AG04449 (cell line): Measurements from ENCODE around the gene TNRC6C.

Experiments
- CTCF ChIA-PET: fragments of 350-600 bp; formaldehyde crosslinking; extraction: SDS; loops from one replicate; lab custom pipeline; 2021; ENCODE audit warnings: antibody characterized with exemption; lab: Yijun Ruan, JAX
- POLR2A ChIA-PET: fragments of 400-600, 350-600 bp; formaldehyde crosslinking; extraction: SDS; loops from one replicate; lab custom pipeline; 2020; ENCODE audit warnings: antibody characterized with exemption, inconsistent platforms; lab: Yijun Ruan, JAX
- DNase-seq: peaks from one replicate; pipeline ENCODE4 v3.0.0-alpha.2; 2010; ENCODE audit warnings: low read depth, low spot score
- H3K4me3 ChIP-seq: 2 replicates; pipeline ENCODE4 v1.5.1; 2011; ENCODE audit warnings: low read depth, mild to moderate bottlenecking, control low read depth, low read length
- TF ChIP-seq, protein P1 (sequence below): IDR thresholded peaks from one replicate; pipeline ENCODE4 v1.5.1; 2011; ENCODE audit warnings: mild to moderate bottlenecking, moderate library complexity, low read length, control low read depth, inconsistent platforms; ENCODE audit not compliant: insufficient read depth; ENCODE audit errors: missing control alignments

Gene TNRC6C

DNA sequence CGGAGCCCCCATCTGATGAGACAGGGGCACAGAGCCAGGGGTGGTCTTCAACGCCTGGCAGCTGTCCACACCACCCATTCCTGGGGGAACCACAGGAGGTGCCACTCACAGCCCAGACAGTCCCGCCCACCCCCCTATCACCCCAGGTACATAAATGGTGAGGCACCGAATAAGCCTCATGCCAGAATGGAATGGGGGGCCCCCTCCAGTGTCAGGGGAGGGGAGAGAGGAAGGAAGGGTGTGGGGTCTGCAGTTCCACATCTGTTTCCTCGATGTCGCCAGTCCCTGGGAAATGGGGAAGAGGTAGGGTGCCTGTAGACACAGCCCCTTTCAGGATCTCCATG is 168.4 kb downstream of the TNRC6C start:
- no peak for DNase-seq
- POLR2A ChIA-PET = no interaction called here
- TF ChIP-seq, protein P1, sequence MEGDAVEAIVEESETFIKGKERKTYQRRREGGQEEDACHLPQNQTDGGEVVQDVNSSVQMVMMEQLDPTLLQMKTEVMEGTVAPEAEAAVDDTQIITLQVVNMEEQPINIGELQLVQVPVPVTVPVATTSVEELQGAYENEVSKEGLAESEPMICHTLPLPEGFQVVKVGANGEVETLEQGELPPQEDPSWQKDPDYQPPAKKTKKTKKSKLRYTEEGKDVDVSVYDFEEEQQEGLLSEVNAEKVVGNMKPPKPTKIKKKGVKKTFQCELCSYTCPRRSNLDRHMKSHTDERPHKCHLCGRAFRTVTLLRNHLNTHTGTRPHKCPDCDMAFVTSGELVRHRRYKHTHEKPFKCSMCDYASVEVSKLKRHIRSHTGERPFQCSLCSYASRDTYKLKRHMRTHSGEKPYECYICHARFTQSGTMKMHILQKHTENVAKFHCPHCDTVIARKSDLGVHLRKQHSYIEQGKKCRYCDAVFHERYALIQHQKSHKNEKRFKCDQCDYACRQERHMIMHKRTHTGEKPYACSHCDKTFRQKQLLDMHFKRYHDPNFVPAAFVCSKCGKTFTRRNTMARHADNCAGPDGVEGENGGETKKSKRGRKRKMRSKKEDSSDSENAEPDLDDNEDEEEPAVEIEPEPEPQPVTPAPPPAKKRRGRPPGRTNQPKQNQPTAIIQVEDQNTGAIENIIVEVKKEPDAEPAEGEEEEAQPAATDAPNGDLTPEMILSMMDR = no peak
- H3K4me3 ChIP-seq = no peak overlapping the region
- CTCF ChIA-PET = interaction anchor here (1.0 to 7.5 kb wide), 4 partner anchors 10 to 124 kb away, joined by 4 to 43 read pairs (median 7); partner anchors contain the start of gene TK1

DNA sequence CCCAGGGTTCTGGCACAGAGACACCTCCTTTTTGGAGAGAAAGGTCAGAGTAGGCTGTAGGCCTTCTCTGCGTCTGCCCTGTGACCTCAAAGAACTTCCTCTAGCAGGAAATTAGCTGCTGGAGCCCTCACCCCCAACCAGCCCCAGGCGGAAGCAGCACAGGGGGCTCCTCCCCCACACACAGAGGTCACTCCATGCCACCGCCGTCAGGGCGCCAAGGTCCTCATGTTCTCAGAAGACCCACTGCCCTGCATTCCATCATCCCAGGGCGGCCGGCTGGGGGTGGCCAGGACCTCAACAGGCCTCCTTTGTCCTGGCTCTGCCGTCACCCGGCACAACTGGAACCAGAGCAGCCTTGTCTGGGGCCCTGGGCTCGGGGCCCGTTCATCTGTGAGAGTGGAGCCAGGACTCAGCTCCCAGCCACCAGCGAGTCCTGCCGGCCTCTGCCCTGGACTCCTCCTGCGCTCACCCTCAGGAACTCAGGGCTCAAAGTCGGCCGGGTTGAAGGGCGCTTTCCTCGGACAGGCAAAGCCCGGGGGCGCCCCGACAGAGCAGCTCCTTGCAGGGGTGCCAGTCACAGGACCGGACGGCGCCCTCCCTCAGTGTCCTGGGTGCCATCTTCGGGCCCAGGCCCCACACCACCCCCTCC is 168.9 kb downstream of the TNRC6C start:
- TF ChIP-seq, protein P1 = no peak
- POLR2A ChIA-PET = no interaction called here
- no peak overlapping the region; the same call in 1 of the 2 replicates for H3K4me3 ChIP-seq
- no peak for DNase-seq
- CTCF ChIA-PET = interaction anchor here (0.6 to 7.5 kb wide), 5 partner anchors 9 to 123 kb away, joined by 3 to 43 read pairs (median 6); partner anchors contain the start of gene TK1

DNA sequence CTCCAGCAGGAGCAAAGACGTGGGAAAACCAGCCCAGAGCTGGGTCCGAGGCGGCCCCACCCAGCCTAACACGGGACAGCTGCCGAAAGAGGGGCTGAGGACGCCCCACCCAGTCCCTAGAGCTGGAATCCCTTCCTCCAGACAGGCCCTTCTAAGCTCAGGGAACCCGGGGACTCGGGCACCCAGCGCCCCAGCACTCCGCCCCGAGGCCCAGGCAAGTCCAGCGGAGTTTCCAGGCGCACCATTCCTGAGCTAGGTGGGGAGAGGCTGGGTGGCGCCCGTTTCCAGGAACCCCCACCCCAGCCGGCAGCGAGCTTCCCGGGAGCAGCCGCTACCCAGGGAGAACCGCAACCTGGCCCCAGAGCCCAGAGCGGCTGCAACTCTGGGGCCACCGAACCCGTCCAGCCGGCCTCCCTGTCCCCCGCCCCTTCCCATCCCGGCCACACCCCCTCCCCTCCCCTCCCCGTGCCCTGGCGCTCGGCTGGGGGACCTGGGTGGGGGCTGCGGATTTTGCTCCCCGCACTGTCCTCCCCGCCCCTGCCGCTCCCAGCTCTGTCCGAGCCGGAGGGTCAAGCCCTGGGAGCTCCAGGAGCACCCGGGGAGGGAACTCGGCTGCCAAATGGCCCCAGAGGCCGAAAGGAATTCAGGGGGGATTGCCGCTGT is 169.5 kb downstream of the TNRC6C start:
- CTCF ChIA-PET = interaction anchor here (1.6 to 7.5 kb wide), 3 partner anchors 15 to 123 kb away, joined by 6 to 43 read pairs (median 8); partner anchors contain the start of gene TK1
- TF ChIP-seq, protein P1 = no peak
- no peak for DNase-seq
- POLR2A ChIA-PET = no interaction called here
- H3K4me3 ChIP-seq = peak overlapping the region; percentile 52

DNA sequence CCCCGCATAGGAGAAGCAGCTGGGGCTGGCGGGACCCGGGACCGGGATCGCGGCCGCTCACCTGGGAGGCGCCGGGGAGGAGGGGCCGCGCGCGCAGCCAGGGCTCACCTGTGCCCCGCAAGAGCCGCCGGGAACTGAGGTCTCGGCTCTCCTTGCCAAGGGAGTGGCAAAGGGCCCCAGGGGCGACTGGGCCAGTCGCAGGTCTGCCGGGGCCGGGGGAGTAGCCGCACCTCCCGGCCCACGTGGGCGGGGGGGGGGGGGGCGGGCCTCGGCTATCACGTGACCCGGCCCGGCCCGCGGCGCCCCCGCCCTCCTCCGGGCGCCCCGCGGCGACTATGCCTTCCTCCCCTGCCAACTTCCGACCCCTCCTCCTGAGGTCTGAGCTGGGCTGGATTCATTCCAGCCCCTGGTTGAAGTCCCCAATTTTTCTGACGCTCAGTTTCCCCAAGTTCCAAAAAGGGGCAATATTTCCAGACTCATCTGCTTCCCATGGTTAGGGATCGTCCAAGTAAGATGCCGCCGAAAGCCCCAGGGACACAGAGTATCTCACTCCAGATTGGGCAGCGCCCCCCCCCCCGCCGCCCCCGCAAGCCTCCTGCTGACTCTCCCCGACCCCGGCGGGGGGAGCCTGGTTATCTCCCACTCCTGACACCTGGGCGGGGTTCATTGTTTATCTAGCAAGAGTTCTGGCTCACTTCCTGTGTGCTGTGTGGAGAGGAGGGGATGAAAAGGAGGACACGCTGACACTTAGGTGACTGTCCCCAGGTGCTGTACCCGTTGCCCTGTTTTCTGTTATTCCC is 170.2 kb downstream of the TNRC6C start, which contains the start of gene TMC6:
Gene TMC6, minus strand, starts transcription at position 205 of the 800 bp plus-strand sequence. CDS start 1,923 bp downstream, outside the sequence.
- no peak for DNase-seq
- peak within 1 kb of the TSS; percentile 52 for H3K4me3 ChIP-seq
- POLR2A ChIA-PET = no interaction called here
- TF ChIP-seq, protein P1 = no peak
- CTCF ChIA-PET = interaction anchor here (1.6 to 3.6 kb wide), 3 partner anchors 15 to 122 kb away, joined by 6 to 13 read pairs (median 8); partner anchors contain the start of gene TK1

DNA sequence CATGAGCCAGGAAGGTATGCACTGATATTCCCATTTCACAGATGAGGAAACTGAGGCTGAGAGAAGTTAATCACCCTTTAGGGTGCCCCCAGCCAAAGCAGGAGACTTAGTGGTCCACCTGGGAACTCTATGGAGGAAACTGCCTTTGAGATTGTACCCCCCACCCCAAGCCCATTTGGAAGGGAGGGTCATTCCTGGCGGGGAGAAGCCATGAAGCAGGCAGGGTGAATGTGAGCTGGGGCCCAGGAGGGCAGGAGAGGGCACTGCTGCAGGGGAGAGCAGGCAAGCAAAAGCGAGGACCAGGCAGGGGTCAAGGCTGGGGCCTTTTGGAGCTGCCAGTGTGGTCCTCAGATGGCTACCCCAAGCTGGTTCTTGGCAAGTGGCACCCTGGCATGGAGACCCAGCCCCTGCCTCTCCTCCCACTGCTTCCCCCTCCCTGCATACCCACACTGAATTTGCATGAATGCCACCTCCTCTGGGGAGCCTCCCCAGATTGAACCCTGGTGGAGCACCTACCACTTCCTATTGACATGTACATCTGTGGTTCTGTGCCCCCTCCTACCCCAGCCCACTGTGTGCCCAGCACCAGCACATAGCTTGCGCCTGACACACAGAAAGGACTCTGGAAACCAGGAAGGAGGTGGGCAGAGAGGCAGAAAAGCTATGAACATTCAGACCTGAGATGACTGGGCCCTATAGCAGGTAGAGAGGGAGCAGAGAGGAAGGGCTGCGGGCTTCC is 171.0 kb downstream of the TNRC6C start:
- TF ChIP-seq, protein P1 = no peak
- POLR2A ChIA-PET = no interaction called here
- CTCF ChIA-PET = interaction anchor here (0.8 to 3.6 kb wide), 4 partner anchors 16 to 110 kb away, joined by 3 to 13 read pairs (median 4); no protein-coding TSS in a partner anchor
- DNase-seq = no peak
- no peak overlapping the region for H3K4me3 ChIP-seq
